Neuronal stem cell (in vitro differentiated cells): ENCODE measurements around the gene ABHD15.
A peak's percentile ranks its signal among the peaks of the same experiment; 100 is the strongest.

ENCODE experiments used
- DNase-seq: peaks from one replicate; pipeline ENCODE4 v3.0.0-alpha.2; 2013; ENCODE audit warnings: low spot score
- H2AFZ ChIP-seq: one replicate; pipeline ENCODE4 v1.6.1; 2013; ENCODE audit warnings: mild to moderate bottlenecking, low read length, inconsistent platforms
- H2AK5ac ChIP-seq: 2 replicates; pipeline ENCODE4 v1.6.1; 2013; ENCODE audit warnings: low read depth, mild to moderate bottlenecking, inconsistent platforms, low read length, moderate library complexity, mixed read lengths
- H2BK120ac ChIP-seq: 2 replicates; pipeline ENCODE4 v1.6.1; 2013; ENCODE audit warnings: low read depth, mild to moderate bottlenecking, inconsistent platforms, low read length, moderate library complexity, mixed read lengths
- H2BK12ac ChIP-seq: one replicate; pipeline ENCODE4 v1.6.1; 2013; ENCODE audit warnings: low read length, inconsistent platforms
- H2BK15ac ChIP-seq: 2 replicates; pipeline ENCODE4 v1.6.1; 2013; ENCODE audit warnings: mild to moderate bottlenecking, low read length, inconsistent platforms, mixed read lengths
- H2BK5ac ChIP-seq: one replicate; pipeline ENCODE4 v1.6.1; 2013; ENCODE audit warnings: inconsistent platforms, mild to moderate bottlenecking, low read length, moderate library complexity
- H3K14ac ChIP-seq: one replicate; pipeline ENCODE4 v1.6.1; 2013; ENCODE audit warnings: low read length, inconsistent platforms
- H3K18ac ChIP-seq: 2 replicates; pipeline ENCODE4 v1.6.1; 2013; ENCODE audit warnings: low read length, inconsistent platforms
- H3K23ac ChIP-seq: 2 replicates; pipeline ENCODE4 v1.6.1; 2013; ENCODE audit warnings: low read depth, mild to moderate bottlenecking, mixed read lengths, low read length, inconsistent platforms; ENCODE audit not compliant: poor library complexity
- H3K27ac ChIP-seq: replicated peaks from 3 replicates; pipeline ENCODE4 v1.5.1; 2013; ENCODE audit warnings: low read length, inconsistent platforms
- H3K27me3 ChIP-seq, 3 experiments: 2 replicates each; pipeline ENCODE4 v1.6.1; 2013; ENCODE audit warnings: low read length in 3 of 3, mild to moderate bottlenecking in 2 of 3, inconsistent platforms in 1 of 3, low read depth in 1 of 3, mixed read lengths in 1 of 3, moderate library complexity in 1 of 3; ENCODE audit not compliant: control insufficient read depth in 3 of 3, insufficient read depth in 3 of 3
- H3K36me3 ChIP-seq, 2 donors: replicated peaks in 1 of 2; 2 replicates each; pipeline ENCODE4 v1.6.1; 2013; ENCODE audit warnings: low read length in 2 of 2; ENCODE audit not compliant: control insufficient read depth in 2 of 2, insufficient read depth in 2 of 2
- H3K4ac ChIP-seq: 2 replicates; pipeline ENCODE4 v1.6.1; 2013; ENCODE audit warnings: inconsistent platforms, mild to moderate bottlenecking, low read length, moderate library complexity
- H3K4me1 ChIP-seq, 2 donors: 1 replicate in 1 of 2; 2 replicates in 1 of 2; pipeline ENCODE4 v1.6.1; 2013; ENCODE audit warnings: low read length in 2 of 2, low read depth in 1 of 2; ENCODE audit not compliant: control insufficient read depth in 2 of 2, insufficient read depth in 1 of 2
- H3K4me2 ChIP-seq: one replicate; pipeline ENCODE4 v1.6.1; 2013; ENCODE audit warnings: mild to moderate bottlenecking, low read length, inconsistent platforms; ENCODE audit not compliant: insufficient read depth, poor library complexity, severe bottlenecking
- H3K4me3 ChIP-seq, 2 donors: 2 replicates each; pipeline ENCODE4 v1.5.1; 2013; ENCODE audit warnings: low read length in 2 of 2, mild to moderate bottlenecking in 2 of 2, inconsistent platforms in 1 of 2, moderate library complexity in 1 of 2
- H3K79me1 ChIP-seq: one replicate; pipeline ENCODE4 v1.6.1; 2013; ENCODE audit warnings: low read depth, mild to moderate bottlenecking, inconsistent platforms, low read length, moderate library complexity
- H3K9ac ChIP-seq: one replicate; pipeline ENCODE4 v1.6.1; 2013; ENCODE audit warnings: mild to moderate bottlenecking, low read depth, low read length, inconsistent platforms; ENCODE audit not compliant: poor library complexity
- H3K9me3 ChIP-seq, 2 donors: replicated peaks in 1 of 2; 2 replicates each; pipeline versions ENCODE3 to v1.6.1; 2013; ENCODE audit warnings: low read length in 2 of 2, mild to moderate bottlenecking in 2 of 2, inconsistent platforms in 1 of 2, low read depth in 1 of 2, mixed read lengths in 1 of 2, moderate library complexity in 1 of 2; ENCODE audit not compliant: control insufficient read depth in 2 of 2, insufficient read depth in 1 of 2
- H4K8ac ChIP-seq: one replicate; pipeline ENCODE4 v1.6.1; 2013; ENCODE audit warnings: low read depth, mild to moderate bottlenecking, inconsistent platforms, low read length, moderate library complexity
- H4K91ac ChIP-seq: one replicate; pipeline ENCODE4 v1.6.1; 2013; ENCODE audit warnings: low read length, low read depth, mild to moderate bottlenecking, inconsistent platforms; ENCODE audit not compliant: poor library complexity
- WGBS, 2 donors: extraction: QIAGEN DNeasy Blood & Tissue Kit; methylation state at CpG; one replicate each; pipeline ENCODE4 v1.1.7; 2013; ENCODE audit warnings: missing lambda C conversion rate in 2 of 2, mixed read lengths in 1 of 2; ENCODE audit not compliant: insufficient read length in 2 of 2, insufficient replicate concordance in 1 of 2; ENCODE audit errors: extremely low coverage in 2 of 2; 5-methylcytosine and 5-hydroxymethylcytosine counted together

Gene ABHD15

DNA sequence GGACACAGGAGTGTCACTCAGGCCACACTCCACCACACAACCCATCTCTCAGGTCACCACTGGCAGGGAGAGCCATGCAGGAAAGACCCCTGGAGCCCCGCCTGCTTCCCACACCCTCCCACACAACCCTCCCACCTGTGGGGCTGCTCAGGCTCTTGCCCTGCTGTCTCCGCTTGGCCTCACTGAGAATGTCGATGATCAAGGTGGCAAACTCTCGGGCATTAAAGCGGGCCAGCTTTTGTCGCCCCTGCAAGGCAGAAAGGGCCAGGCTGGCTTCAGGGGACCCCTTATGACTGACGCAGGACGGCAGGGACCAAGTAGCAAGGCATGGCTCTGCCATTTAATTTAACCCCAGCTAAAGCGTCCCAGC lies 10.1 kb upstream of the ABHD15 start:
- H3K36me3 ChIP-seq: peaks cover 67 to 92% of the 10 kb centered on the region in 2 donors
- H3K27ac ChIP-seq: no peak overlapping the region
- no peak overlapping the region for H3K14ac ChIP-seq

GRCh38 chr17:29576214-29577000 lies 9.6 kb upstream of the ABHD15 start:
- H3K4ac ChIP-seq: no peak overlapping the region
- no peak overlapping the region for H3K18ac ChIP-seq
- H3K79me1 ChIP-seq: peaks cover 6% of the 10 kb centered on the region
- no peak overlapping the region for H2AK5ac ChIP-seq
- no peak overlapping the region for H2BK5ac ChIP-seq
- no peak overlapping the region for H3K27ac ChIP-seq
- H2BK15ac ChIP-seq: no peak overlapping the region
- no peak overlapping the region for H3K23ac ChIP-seq
- H3K9ac ChIP-seq: peak overlapping the region; percentile 55
- no peak overlapping the region for H3K4me3 ChIP-seq
- H3K4me2 ChIP-seq: no peak overlapping the region
- H4K8ac ChIP-seq: no peak overlapping the region
- peaks cover 66 to 92% of the 10 kb centered on the region in 2 donors for H3K36me3 ChIP-seq
- no peak for DNase-seq
- no peak overlapping the region for H4K91ac ChIP-seq
- no peaks in the 10 kb centered on the region for H3K9me3 ChIP-seq
- WGBS, 2 donors: no CpG with 5 or more reads among the region's 37 CpGs
- H2AFZ ChIP-seq: no peak overlapping the region
- no peak overlapping the region for H2BK12ac ChIP-seq
- no peak overlapping the region for H3K14ac ChIP-seq
- H2BK120ac ChIP-seq: no peak overlapping the region
- no peaks in the 10 kb centered on the region for H3K27me3 ChIP-seq
- peaks cover 0 to 6% of the 10 kb centered on the region in 2 donors for H3K4me1 ChIP-seq

More for the DNA sequence above, 10.1 kb upstream of the ABHD15 start:
- H2AFZ ChIP-seq: no peak overlapping the region
- no peak overlapping the region for H2BK12ac ChIP-seq
- no peak overlapping the region for H3K18ac ChIP-seq
- H3K4me3 ChIP-seq: no peak overlapping the region
- H3K23ac ChIP-seq: no peak overlapping the region
- no peak overlapping the region for H2BK120ac ChIP-seq
- no peak overlapping the region for H2BK5ac ChIP-seq
- no peak overlapping the region for H3K4ac ChIP-seq
- H3K27me3 ChIP-seq: no peaks in the 10 kb centered on the region
- peaks cover 5% of the 10 kb centered on the region for H3K79me1 ChIP-seq
- no peak overlapping the region for H3K4me2 ChIP-seq
- peaks cover 0 to 6% of the 10 kb centered on the region in 2 donors for H3K4me1 ChIP-seq
- no peak overlapping the region for H2BK15ac ChIP-seq
- no CpG with 5 or more reads among the region's 9 CpGs for WGBS, 2 donors
- H2AK5ac ChIP-seq: no peak overlapping the region
- no peak for DNase-seq
- no peak overlapping the region for H4K91ac ChIP-seq
- no peaks in the 10 kb centered on the region for H3K9me3 ChIP-seq
- H3K9ac ChIP-seq: no peak overlapping the region
- H4K8ac ChIP-seq: no peak overlapping the region

- no peak overlapping the region for H3K4me2 ChIP-seq
- no peak overlapping the region for H2BK5ac ChIP-seq
- H2AK5ac ChIP-seq: no peak overlapping the region
- H3K4me1 ChIP-seq: peaks cover 0 to 6% of the 10 kb centered on the region in 2 donors
- no peaks in the 10 kb centered on the region for H3K27me3 ChIP-seq
- H3K9ac ChIP-seq: peak overlapping the region; percentile 56
- H4K8ac ChIP-seq: no peak overlapping the region
- H2AFZ ChIP-seq: no peak overlapping the region
- H2BK15ac ChIP-seq: no peak overlapping the region
- H2BK12ac ChIP-seq: no peak overlapping the region
- peak overlapping the region; percentile 39 for H3K23ac ChIP-seq
- no peak overlapping the region for H3K18ac ChIP-seq
- DNase-seq: no peak
- no peaks in the 10 kb centered on the region for H3K9me3 ChIP-seq
- H3K27ac ChIP-seq: no peak overlapping the region
- no peak overlapping the region for H3K4ac ChIP-seq
- H4K91ac ChIP-seq: no peak overlapping the region
- no peak overlapping the region for H3K4me3 ChIP-seq
- H3K79me1 ChIP-seq: peaks cover 7% of the 10 kb centered on the region
- H2BK120ac ChIP-seq: no peak overlapping the region
- WGBS, 2 donors: no CpG with 5 or more reads among the region's 28 CpGs
- no peak overlapping the region for H3K14ac ChIP-seq
- H3K36me3 ChIP-seq: peaks cover 67 to 94% of the 10 kb centered on the region in 2 donors
These were observed 8.8 kb upstream of the ABHD15 start for GRCh38 chr17:29575511-29576213.
